GM18867 (cell line): Measurements from ENCODE around the gene IER3.

Experiments used
- ATAC-seq: cut with Tn5 transposase; IDR thresholded peaks from one replicate; pipeline ENCODE4 v1.9.1; 2021; ENCODE audit warnings: mild to moderate bottlenecking, moderate library complexity; ENCODE audit not compliant: unreplicated experiment

IER3 gene

GRCh38 chr6:30709101-30709868 is 35.1 kb downstream of the IER3 start:
- no peak for ATAC-seq

GRCh38 chr6:30707281-30707850 is 37.0 kb downstream of the IER3 start:
- no peak for ATAC-seq

GRCh38 chr6:30705620-30706019 is 38.7 kb downstream of the IER3 start:
- no peak for ATAC-seq

GRCh38 chr6:30703821-30704220 is 40.5 kb downstream of the IER3 start:
- no peak for ATAC-seq

- ATAC-seq = no peak
Measured at GRCh38 chr6:30703011-30703410, 41.3 kb downstream of the IER3 start.

GRCh38 chr6:30700340-30700739 is 44.0 kb downstream of the IER3 start:
- no peak for ATAC-seq

- ATAC-seq = no peak
Measured at GRCh38 chr6:30696432-30696831, 47.9 kb downstream of the IER3 start.
